Inflammatory macrophage treated with lipopolysaccharide for 4 hours (primary cell): ENCODE data around the gene EVI2A.
"Not testable (repeated sequence)": the region's sequence is repeated elsewhere in the genome, so short reads cannot be mapped to it uniquely, and the experiment has no call there.

Source experiments
- DNase-seq: peaks from one replicate; pipeline ENCODE4 v3.0.0-alpha.2; 2020

The EVI2A gene

DNA sequence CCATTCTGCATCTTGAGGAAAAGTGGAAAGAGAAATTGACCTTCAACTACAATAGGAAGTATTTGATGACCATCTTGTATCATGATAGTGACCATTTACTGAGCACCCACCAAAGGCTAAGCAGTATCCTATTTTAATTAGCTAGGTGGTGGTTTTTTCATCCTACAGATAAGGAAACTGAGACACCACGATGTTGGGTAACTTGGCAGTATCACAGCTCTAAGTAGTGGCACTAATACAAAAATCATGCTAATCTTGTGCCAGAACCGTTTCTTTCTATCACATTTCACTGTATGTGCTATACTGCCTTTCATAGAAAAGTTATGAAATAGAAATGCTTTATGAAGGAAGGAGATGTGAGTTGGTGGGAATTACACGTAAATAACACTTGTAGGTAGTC, 9.9 kb downstream of the EVI2A start:
- no peak for DNase-seq

DNA sequence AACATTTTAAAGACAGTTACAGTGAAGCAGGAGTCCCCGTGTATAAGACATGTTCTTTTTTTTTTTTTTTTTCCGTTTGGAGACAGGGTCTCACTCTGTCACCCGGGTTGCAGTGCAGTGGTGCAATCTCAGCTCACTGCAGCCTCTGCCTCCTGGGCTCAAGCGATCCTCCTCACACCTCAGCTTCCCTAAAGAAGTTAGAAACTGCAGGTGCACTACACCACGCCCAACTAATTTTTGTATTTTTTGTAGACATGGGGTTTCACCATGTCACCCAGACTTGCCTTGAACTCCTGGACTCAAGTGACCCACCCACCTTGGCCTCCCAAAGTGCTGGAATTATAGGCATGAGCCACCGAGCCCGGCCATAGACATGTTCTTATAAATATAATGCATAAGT, 10.5 kb downstream of the EVI2A start:
- DNase-seq = no peak

DNA sequence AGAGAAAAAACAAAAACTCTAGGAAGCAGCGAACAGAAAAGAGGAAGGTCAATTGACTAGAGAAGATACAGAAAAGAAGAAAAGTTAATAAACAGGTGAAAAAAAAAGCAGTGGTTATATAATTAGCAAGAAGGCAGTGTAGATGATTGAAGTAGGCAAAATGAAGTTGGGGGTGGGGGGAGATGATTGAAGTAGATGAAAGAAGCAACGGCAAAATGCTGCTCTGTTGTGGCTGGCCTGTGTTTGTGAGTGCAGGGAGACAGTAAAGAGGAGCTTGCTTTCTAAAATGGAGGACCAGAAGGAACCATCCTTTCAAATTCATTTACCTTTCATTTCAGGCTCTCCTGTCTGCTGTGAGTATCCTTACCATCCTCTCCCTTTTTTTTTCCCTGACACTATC, 11.2 kb downstream of the EVI2A start:
- no peak for DNase-seq

DNA sequence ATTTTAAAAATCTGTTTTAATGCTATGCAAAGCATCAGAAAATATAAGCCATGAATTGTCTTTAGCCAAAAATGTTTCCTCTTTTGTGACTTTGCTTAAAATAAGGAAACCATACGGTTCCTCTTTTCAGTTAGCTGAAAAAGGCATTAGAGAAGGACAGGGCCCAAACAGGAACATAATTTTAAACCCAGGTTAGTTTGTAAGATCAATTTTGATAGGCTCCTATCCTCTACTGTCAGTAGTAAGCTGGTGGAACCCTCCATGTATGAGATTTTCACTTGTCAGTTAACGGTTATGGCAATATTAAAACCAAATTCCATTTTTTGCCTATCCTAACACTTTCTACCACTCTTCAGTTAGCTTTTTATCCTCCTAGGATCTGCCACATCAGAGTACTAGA, 11.9 kb downstream of the EVI2A start:
- peak; percentile 83 for DNase-seq

DNA sequence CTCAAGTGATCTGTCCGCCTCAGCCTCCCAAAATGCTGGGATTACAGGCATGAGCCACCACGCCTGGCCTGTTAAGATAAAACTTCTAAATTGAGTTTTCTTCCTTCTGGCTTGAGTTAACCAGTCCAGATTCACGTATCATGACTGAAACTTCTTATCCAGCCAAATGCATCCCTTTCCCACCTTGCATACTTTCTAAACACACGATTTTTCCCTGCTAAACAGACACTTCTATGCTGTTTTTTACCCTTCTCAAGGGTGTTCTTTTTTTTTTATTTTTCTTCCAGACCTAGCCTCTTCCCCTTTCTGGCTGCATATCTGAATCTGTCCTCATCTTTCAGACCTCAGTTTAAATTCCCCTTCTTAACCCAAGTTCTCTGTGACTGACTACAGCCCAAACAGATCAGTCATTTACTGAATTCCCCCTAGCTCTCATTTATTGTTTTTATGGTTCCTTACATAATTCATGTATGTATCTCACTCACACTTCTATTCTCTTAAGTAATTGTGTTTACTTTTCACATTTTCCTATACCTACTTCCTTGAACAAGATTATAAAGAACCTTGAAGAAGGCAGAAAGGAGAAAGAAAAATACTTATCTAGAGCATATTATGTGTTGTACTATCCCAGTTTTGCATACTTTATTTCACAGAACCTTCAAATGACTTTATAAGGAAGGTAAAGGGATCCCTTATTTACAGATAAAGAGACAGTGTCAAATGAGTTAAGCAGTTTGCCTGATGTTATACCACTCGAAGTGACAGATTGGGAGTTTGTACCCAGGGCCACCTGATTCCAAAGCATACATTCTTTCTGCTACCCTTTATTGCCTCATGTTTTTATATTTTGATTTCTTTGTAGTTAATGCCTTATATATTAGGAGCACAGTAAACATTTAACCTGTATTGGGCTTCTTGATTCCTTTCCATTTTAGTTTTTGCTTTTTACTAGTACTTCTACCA, 12.8 kb downstream of the EVI2A start:
- peak; percentile 77 for DNase-seq

DNA sequence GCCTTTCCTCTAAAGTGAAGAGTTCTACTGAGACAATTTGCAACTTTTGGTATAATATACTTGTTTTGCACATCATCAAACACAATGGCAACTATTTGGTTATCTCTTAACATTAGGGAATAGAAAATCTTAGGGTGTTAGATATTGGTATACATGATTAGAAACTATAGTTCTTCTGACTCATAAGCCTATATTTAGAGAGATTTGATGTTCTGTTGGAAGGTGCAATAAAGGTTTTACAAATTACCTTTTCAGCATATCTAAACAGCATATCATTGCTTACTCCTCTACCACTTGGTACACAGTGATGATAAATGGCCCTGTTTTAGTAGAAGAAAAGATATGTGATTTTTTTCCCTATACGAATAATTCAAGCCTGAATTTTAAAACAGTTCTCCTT, 13.8 kb downstream of the EVI2A start:
- no peak for DNase-seq

DNA sequence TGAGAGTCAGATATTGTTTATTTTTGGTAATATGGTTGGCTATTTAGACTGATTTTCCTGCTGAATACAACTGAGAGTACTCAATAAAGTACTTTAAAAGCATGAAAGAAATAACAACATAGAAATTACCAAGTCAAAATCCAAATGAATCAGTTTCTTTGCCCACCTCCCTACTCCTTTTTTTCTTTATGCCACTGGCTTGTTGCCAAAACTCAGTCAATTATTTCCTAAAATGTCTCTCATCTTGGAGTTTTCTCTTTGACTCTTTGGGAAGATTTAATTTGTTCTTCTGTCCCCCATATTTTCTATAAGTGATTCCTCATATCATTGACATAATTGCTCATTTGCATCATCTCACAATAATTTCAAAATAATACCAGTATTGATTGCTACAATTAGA, 21.8 kb downstream of the EVI2A start:
- DNase-seq = no peak

DNA sequence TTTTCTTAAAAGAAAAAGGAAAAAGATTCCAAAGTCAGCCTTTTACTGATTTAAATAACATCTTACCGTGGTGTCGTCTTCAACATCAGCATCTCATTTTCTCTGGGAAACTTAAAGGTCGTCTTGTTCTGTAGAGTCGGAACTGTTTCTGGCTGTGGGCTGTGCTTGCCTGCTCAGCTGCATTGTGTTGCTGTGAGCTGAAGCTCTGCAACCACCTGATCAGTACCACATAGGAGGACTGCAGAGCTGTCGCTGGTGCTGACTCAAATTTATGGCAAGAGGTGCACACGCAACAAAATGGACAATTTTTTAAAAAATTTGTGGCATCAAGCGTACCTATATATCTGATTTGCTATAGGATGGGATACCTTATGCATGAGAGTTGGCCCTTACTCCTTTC, 24.3 kb downstream of the EVI2A start, which contains the start of gene OMG:
OMG (minus strand) TSS at position 150 of the 400 bp plus-strand sequence. CDS start 908 bp downstream, outside the sequence.
- DNase-seq = no peak

DNA sequence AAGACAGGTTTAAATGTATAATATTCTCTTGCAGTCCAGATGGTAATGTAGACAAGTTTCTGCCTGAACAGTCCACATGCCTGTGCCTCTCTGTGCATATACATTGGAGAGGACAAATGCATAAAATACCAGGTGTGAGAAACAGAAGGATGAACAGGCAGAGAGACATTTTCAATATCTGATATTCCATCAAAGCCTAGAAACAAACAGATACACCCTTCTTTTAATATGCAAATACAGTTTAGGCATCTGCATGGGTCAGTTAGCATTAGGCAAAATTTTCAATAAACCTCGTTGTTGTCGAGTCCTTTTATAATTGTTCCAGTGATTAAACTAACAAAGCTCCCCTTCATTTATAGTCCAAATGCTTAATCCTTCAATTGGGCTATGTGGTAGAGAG, 25.3 kb downstream of the EVI2A start:
- no peak for DNase-seq

DNA sequence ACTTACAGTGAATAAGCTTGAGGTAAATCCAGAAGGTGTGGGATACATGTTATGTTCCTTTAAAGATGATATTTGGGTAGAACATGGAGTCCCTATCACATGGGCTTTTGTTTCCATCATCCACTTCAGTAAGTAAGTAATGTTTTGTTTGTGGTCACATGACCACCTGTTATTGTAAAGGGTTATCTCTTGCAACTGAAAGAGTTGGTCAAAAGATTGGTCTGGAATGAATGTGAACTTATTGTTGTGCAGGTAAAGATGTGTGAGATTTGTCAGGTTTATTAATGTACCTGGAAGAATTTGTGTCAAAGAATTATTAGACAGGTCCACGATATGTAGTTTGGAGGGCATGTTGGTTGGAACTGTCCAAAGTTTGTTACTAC, 25.9 kb downstream of the EVI2A start:
- DNase-seq = no peak

DNA sequence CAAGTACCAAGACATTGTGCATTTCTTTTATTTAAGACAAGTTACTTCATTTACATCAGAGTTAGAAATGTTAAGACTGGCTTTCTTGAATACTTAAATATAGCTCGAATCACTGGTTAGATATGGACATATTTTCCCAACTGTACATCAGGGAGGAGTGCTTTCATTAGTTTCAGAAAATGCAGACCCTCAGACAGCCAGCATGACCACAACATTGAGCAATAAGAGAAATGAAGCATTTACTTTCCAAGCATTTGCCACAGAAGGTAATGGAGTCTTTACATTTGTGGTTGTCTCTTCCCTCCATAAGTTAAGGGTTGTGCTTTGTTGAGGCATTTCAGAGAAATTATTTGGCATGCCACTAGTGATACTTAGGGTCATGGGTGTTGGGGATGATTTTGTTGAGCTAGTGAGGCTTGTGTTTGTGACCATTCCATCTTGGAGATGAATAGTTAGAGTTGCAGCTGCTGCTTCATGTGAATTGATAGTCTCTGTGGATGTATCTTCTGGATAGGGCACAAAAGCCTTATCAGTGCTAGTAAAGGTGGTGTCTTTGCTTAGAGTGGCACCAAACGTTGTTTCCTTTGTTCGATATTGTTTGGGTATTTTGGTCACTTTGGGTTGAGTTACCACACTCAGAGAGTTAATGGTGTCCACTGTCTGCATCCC, 26.5 kb downstream of the EVI2A start:
- DNase-seq = no peak

DNA sequence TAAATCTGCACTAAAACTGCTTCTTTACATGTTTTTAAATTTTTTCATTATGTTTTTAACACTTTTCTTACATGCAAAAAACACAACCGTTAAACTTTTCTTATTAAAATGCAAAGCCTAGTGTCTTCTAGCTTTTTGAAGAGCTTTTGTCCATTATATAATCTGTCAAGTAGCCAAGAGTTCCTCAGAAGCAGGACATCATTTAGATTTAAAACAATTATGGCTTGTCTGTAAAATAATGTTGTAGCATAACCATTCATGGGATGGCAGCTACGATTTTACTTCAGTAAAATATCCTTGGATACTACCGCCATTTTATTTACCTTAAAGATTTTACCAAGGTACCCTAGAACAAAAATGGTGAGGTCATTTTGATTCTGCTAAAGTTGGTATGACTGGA, 27.2 kb downstream of the EVI2A start:
- DNase-seq = no peak

DNA sequence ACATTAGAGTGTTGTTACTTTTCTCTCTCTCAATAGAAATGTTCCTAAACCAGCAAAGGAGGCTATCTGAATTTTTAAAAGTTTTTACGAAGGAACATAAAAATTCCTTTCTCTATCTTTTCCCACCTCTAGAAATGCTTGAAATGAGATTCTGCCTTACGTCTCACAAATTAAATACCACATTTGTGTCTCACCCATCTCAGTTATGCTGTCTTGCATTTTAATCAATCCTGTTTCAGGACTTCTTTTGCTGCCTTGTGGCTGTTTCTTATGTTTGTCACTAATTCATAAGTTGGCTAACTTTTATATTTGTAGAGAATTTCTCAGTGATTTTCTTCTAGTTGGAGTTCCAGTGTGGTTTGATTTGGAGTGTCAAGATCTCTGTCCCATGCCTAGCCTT, 27.8 kb downstream of the EVI2A start:
- no peak for DNase-seq

DNA sequence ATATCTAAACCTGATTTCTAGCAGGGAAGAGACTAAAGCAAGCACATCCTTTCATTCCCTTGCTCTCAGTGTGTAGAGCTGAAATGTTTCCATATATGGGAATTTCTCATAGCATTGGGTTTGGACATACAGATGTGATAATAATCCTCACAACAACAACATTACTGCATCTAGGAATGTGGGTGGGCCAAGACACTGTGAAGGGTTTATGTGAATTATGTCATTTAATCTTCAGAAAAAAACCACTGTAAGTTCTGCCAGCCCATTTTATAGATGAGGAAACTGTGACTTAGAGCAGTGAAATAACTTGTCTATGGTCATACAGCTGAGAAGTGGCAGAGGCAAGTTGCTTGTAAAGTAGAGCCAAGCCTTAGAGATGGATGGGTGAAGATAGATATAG, 29.6 kb downstream of the EVI2A start:
- DNase-seq = no peak

DNA sequence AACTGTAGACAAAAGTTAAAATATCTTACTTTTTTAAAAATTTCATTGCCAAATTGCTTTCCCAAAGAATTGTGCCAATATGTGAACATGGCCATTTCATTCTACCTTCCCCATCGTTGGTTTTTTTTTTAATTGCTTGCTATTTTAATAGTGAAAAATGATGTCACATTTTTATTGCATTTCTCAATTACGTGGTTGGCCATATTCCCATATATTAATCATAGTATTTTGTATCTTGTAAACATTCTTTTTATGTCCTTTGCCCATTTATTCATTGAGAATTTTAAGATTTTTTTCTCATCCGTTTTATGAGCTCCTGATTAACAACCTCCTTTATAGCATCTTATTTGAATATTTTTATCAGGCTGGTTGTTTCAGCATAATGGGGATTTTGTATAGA, 31.6 kb downstream of the EVI2A start:
- no peak for DNase-seq

DNA sequence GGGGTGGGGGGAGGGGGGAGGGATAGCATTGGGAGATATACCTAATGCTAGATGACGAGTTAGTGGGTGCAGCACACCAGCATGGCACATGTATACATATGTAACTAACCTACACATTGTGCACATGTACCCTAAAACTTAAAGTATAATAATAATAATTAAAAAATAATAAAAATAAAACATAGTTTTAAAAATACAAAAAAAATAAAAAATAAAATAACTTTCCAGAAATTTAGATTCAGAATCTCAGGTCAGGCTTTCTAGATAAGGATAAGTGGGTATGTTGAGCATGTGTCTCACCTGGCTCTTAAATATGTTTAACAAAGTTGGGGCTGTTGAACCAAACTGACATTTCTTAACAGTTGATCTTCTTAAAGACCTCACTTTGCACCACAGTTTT, 33.5 kb downstream of the EVI2A start:
- not testable (repeated sequence) for DNase-seq

DNA sequence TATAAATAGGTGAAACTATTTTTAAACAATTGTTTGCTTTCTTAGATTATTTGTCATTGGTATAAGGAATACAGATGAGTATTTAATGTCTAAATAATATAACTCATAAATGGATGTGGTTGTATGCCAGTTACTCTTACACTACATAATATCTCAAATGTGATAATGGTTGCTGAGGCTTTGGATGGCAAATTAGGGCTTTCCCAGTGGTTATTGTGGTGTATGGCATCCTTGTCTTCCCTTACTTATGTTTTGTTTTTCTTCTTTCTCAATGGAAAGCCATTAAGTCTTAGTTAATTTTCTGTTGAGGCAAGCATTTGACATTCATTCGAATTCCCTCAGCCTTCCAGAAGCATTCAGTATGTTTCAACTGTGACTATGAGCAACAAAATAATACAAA, 34.8 kb downstream of the EVI2A start:
- no peak for DNase-seq

DNA sequence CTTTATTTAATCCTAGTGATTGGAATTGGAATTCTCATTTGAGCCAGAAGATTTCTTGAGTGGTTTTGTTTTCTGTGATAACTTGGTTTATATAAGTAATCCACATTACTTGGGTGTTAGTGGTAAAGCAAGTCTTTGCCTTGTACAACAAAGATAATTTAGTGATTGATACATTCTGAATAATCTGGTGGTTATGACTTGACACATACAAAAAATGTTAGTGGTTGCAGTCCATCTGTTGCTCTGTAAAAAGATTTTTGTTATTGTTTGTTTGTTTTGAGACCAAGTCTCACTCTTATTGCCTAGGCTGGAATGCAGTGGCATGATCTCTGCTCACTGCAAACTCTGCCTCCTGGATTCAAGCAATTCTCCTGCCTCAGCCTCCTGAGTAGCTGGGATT, 37.6 kb downstream of the EVI2A start:
- no peak for DNase-seq

DNA sequence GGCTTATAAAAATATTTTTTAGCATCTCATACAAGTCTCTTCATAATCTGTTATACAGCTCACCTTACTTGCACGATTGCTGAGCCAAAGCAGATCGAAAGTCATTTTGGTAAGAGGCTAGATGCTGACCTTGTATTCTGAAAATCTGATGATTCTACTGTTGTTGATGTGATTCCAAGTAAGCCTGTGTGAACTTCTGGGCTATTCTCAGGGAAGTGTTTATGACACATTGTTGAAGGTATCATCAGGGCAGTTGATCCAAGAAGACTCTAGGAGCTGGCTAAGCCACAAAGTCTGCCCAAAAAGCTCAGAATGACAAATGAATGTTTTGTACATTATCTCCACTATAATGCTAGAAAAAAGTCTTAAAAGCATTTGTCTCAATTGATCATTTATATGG, 40.4 kb downstream of the EVI2A start:
- no peak for DNase-seq

DNA sequence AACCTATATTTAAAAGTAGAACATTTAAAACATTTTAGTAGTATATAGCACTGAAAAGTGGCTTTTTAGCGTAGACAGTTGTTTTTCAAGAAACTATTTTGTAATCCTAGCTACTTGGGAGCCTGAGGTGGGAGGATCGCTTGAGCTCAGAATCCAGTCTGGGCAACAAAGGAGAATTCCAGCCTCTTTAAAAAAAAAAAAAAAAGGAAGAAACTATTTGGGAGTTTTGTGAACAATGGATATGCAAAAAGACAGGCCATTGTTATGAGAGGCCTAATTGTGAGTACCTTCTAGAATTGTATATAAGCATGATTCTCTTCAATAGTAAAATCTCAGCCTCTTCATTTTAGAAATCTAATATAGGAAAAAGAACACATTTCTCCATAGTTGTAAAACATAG, 42.0 kb downstream of the EVI2A start:
- DNase-seq = no peak

DNA sequence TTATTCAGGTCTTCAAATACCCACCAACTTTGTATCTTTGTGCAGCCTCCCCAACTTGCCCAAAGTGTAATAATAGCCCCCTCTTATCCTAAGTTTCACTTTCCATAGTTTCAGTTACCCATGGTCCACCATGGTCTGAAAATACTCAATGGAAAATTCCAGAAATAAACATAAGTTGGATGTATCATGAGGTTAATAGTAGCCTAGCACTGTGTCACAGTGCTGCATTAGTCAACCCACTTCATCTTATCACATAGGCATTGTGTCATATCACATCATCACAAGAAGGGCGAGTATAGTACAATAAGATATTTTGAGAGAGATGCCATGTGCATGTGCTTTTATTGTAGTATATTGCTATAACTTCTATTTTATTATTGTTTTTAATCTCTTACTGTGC, 46.3 kb downstream of the EVI2A start:
- peak; percentile 72 for DNase-seq

DNA sequence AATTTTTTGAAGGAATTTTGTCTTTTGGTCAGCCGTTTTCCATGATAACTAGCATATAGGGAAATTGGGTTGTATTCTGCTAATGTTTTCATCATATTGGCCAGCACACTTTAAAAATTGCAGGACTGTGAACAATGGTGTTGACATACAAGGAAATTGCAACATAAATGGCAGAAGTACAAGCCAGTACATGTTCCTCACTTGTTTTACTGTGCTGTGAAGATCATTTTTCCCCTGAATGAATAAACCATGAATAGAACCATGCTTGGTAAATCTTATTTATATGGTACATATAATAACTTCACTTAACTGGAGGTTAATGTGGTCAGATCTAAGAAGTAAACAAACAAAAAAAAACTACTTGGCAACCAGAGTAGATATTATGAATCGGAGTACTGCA, 47.2 kb downstream of the EVI2A start:
- peak; percentile 84 for DNase-seq

DNA sequence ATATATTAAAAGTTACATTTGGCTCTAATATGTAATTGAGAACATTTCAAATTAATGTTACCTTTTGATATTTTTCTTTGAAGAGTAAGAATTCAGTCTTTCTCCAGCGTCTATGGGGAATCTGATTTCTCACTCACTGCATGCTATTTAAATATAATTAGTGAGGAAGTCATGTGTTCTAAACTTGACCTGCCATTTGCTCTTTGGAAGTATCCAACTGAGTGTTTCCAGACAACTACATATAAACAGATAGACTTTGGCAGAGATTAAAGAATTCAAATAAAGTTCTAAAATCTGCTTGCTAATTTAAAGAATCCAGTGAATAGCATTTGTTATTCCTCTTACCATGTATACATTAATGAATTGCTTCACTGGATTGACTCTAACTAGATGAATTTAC, 47.9 kb downstream of the EVI2A start:
- DNase-seq = no peak

DNA sequence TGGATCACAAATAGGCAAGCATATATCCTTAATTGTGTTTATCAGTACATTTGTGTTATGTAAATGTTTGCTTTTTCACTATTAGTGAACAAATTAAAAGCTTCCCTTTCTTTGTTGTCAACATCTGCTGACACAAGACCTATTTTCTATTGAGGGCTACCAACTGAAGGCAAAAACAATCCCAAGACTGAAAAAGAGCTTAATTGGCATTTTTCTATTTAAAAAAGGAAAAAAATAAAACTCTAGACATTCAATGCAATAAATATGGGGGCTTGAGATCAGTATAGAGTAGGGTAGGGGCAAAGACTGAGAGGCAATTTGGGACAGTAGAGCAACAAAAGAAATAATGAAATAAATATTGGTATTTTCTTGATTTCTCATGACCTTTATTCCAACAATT, 48.6 kb downstream of the EVI2A start:
- DNase-seq = no peak
